Psoas muscle (tissue), 8 donors: Measurements from ENCODE around the gene FEM1C. TPM values are rescaled to one million over a fixed set of nuclear protein-coding genes. Genes with fewer than 3 reads are reported as not detected.
A peak's percentile ranks its signal among the peaks of the same experiment; 100 is the strongest.

ENCODE experiments used
- ATAC-seq, 4 donors: fragments of 200-7000 bp; cut with Tn5 transposase; one replicate each; pipeline ENCODE4 v1.9.1; 2020; ENCODE audit warnings: moderate library complexity in 3 of 4, mild to moderate bottlenecking in 2 of 4
- DNase-seq, 2 donors: peaks; one replicate each; pipeline ENCODE4 v3.0.0-alpha.2; 2020
- H3K27ac ChIP-seq: fragments of 200-600 bp; one replicate; pipeline ENCODE4 v1.8.0; 2022
- H3K27me3 ChIP-seq, 3 donors: fragments of 200-600 bp in 1 of 3; one replicate each; pipeline versions ENCODE4 v1.6.1 to v1.8.0; 2013 to 2022; ENCODE audit warnings: low read length in 2 of 3, mild to moderate bottlenecking in 2 of 3, moderate library complexity in 1 of 3; ENCODE audit not compliant: insufficient read depth in 3 of 3
- H3K36me3 ChIP-seq, 2 donors: fragments of 200-600 bp in 1 of 2; one replicate each; pipeline versions ENCODE4 v1.6.1 to v1.8.0; 2013 to 2022; ENCODE audit warnings: low read depth in 1 of 2, mild to moderate bottlenecking in 1 of 2, moderate library complexity in 1 of 2; ENCODE audit not compliant: insufficient read depth in 1 of 2
- H3K4me1 ChIP-seq: fragments of 200-600 bp; one replicate; pipeline ENCODE4 v1.8.0; 2022
- H3K4me3 ChIP-seq: fragments of 200-600 bp; one replicate; pipeline ENCODE4 v1.8.0; 2022; ENCODE audit warnings: mild to moderate bottlenecking
- H3K9me3 ChIP-seq: fragments of 200-600 bp; one replicate; pipeline ENCODE4 v1.8.0; 2022
- WGBS, 3 donors: extraction: QIAGEN DNeasy Blood & Tissue Kit; methylation state at CpG; one replicate each; pipeline versions ENCODE4 v1.1.6 to v1.1.7; 2013; 5-methylcytosine and 5-hydroxymethylcytosine counted together
- intact Hi-C, 2 donors: fragments of 100-400 bp; cut with DNase I; formaldehyde crosslinking; loops; one replicate each; pipeline versions ENCODE4 v1.11.0 to v1.14.2; 2022
- polyA plus RNA-seq, 3 donors: library from polyadenylated mRNA; stranded (reverse); fragments of 200-250 nt; gene quantifications; one replicate each; pipeline ENCODE4 v1.2.3, GENCODE V29; 2013
- total RNA-seq, 4 donors: library from RNA; stranded (reverse); fragmentation: NEBNext Ultra II Directional in 2 of 4; extraction: Animal tissue kit (Norgen Biotek cat#: 25700) in 2 of 4; gene quantifications; one replicate each; pipeline versions ENCODE4 v1.2.1 to v1.2.4, GENCODE V29; 2021 to 2023
- TF ChIP-seq, protein P1 (sequence below): fragments of 200-600 bp; IDR thresholded peaks from one replicate; pipeline ENCODE4 v1.8.0; 2022; ENCODE audit warnings: antibody characterized with exemption
- donor health status: healthy with polysubstance abuse.
- donor health status: DM: no; HTN: no; CAD: no; lungs with moderate emphysema.
- donor health status: Bipolar disorder and iron deficiency.
- donor health status: healthy.
- donor health status: DM: yes; HTN: yes; CAD: no.
- donor health status: DM: no; HTN: no; CAD: no.
- donor health status: DM: no; HTN: no; CAD: no.
- donor health status: DM: yes; HTN: yes; CAD: no.

Gene FEM1C
- total and polyA plus RNA-seq, 7 donors, result 9.1 to 44.5 (median 26.0) TPM

- Histone ChIP-seq H3K9me3 (no peaks in the 10 kb centered on the region), H3K27me3 (no peaks in the 10 kb centered on the region), H3K4me1 (peaks cover 8% of the 10 kb centered on the region), H3K4me3 (no peak overlapping the region), H3K36me3 (no peaks in the 10 kb centered on the region), H3K27ac (peak overlapping the region; percentile 33)
- intact Hi-C loops, result no loop called here
- DNase-seq (no peak), ATAC-seq (peak in 3 of 4 donors; percentile 50 to 70 (median 65))
- WGBS, 3 donors, result 43 to 71% (median 62%) methylated on average over 7 of the region's 7 CpGs
- TF ChIP-seq, protein P1, sequence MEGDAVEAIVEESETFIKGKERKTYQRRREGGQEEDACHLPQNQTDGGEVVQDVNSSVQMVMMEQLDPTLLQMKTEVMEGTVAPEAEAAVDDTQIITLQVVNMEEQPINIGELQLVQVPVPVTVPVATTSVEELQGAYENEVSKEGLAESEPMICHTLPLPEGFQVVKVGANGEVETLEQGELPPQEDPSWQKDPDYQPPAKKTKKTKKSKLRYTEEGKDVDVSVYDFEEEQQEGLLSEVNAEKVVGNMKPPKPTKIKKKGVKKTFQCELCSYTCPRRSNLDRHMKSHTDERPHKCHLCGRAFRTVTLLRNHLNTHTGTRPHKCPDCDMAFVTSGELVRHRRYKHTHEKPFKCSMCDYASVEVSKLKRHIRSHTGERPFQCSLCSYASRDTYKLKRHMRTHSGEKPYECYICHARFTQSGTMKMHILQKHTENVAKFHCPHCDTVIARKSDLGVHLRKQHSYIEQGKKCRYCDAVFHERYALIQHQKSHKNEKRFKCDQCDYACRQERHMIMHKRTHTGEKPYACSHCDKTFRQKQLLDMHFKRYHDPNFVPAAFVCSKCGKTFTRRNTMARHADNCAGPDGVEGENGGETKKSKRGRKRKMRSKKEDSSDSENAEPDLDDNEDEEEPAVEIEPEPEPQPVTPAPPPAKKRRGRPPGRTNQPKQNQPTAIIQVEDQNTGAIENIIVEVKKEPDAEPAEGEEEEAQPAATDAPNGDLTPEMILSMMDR, result no peak
These were observed 67.0 kb downstream of the FEM1C start for GRCh38 chr5:115477581-115477980.

GRCh38 chr5:115475788-115476187 lies 68.8 kb downstream of the FEM1C start:
- DNase-seq (no peak), ATAC-seq (no peak)
- no peaks in the 10 kb centered on the region for H3K9me3 ChIP-seq
- H3K36me3 ChIP-seq, result no peaks in the 10 kb centered on the region
- no peaks in the 10 kb centered on the region for H3K27me3 ChIP-seq
- H3K4me3 ChIP-seq, result no peak overlapping the region
- intact Hi-C loops, result no loop called here
- H3K4me1 ChIP-seq, result peaks cover 24% of the 10 kb centered on the region
- TF ChIP-seq, protein P1, result no peak
- H3K27ac ChIP-seq, result no peak overlapping the region

- no peak overlapping the region for H3K4me3 ChIP-seq
- WGBS, 3 donors, result 10 to 22% (median 18%) methylated on average over 6 of the region's 6 CpGs
- H3K9me3 ChIP-seq, result no peaks in the 10 kb centered on the region
- peaks cover 24% of the 10 kb centered on the region for H3K4me1 ChIP-seq
- ATAC-seq, result peak; percentile 80 to 87 (median 86)
- intact Hi-C loops, result loop anchor here in 1 of 2 donors (5.0 kb wide), 2 partner anchors 60 to 90 kb away; no protein-coding TSS in a partner anchor
- peak overlapping the region; percentile 78 for H3K27ac ChIP-seq
- TF ChIP-seq, protein P1, result no peak
- DNase-seq, result peak; percentile 33 to 63
- H3K36me3 ChIP-seq, result no peaks in the 10 kb centered on the region
- no peaks in the 10 kb centered on the region for H3K27me3 ChIP-seq
These were observed 72.1 kb downstream of the FEM1C start for GRCh38 chr5:115472271-115473025.

- intact Hi-C loops, result loop anchor here in 1 of 2 donors (5.0 kb wide), 2 partner anchors 61 to 89 kb away; no protein-coding TSS in a partner anchor
- 31 to 51% (median 33%) methylated on average over 6 of the region's 6 CpGs for WGBS, 3 donors
- TF ChIP-seq, protein P1, result no peak
- Histone ChIP-seq H3K27ac (peak overlapping the region; percentile 78), H3K27me3 (no peaks in the 10 kb centered on the region), H3K36me3 (no peaks in the 10 kb centered on the region), H3K9me3 (no peaks in the 10 kb centered on the region), H3K4me1 (peaks cover 24% of the 10 kb centered on the region), H3K4me3 (no peak overlapping the region)
- peak; percentile 93 to 94 (median 94) for ATAC-seq
- DNase-seq, result peak; percentile 59 to 83
These were observed 73.1 kb downstream of the FEM1C start for GRCh38 chr5:115471345-115472063.
